ENCODE results near the gene ACVR1. TPM values are rescaled to one million over a fixed set of nuclear protein-coding genes. Genes with fewer than 3 reads are reported as not detected.
"Not testable (repeated sequence)": the region's sequence is repeated elsewhere in the genome, so short reads cannot be mapped to it uniquely, and the experiment has no call there.

The ACVR1 gene
- total RNA-seq, 2 experiments from 2014 or later = 26.0 to 29.6 TPM

- Mint-ChIP-seq H3K9me3 (no peaks in the 10 kb centered on the region), H3K27me3 (no peaks in the 10 kb centered on the region), H3K4me3 (no peak overlapping the region), H3K36me3 (ENCODE audit: low read depth) (peaks cover 41% of the 10 kb centered on the region), H3K27ac (no peak overlapping the region), H3K4me1 (peaks cover 25% of the 10 kb centered on the region)
- no peak for DNase-seq
- ChIA-PET CTCF (no interaction called here), POLR2A (no interaction called here)
These were observed 93.9 kb downstream of the ACVR1 start for GRCh38 chr2:157782057-157782845.

- Mint-ChIP-seq H3K4me1 (peaks cover 25% of the 10 kb centered on the region), H3K9me3 (no peaks in the 10 kb centered on the region), H3K4me3 (no peak overlapping the region), H3K27ac (no peak overlapping the region), H3K36me3 (ENCODE audit: low read depth) (peaks cover 39% of the 10 kb centered on the region), H3K27me3 (no peaks in the 10 kb centered on the region)
- ChIA-PET CTCF (interaction anchor here (0.6 to 0.9 kb wide), 6 partner anchors 35 to 1375 kb away, joined by 3 to 6 read pairs (median 3); no protein-coding TSS in a partner anchor), POLR2A (no interaction called here)
- no peak for DNase-seq
These were observed 95.9 kb downstream of the ACVR1 start for GRCh38 chr2:157780211-157780610.

- H3K4me1 Mint-ChIP-seq = peaks cover 24% of the 10 kb centered on the region
- ChIA-PET CTCF (no interaction called here), POLR2A (no interaction called here)
- no peak overlapping the region for H3K27ac Mint-ChIP-seq
- no peaks in the 10 kb centered on the region for H3K27me3 Mint-ChIP-seq
- no peak overlapping the region for H3K4me3 Mint-ChIP-seq
- no peaks in the 10 kb centered on the region for H3K9me3 Mint-ChIP-seq
- no peak for DNase-seq
- peaks cover 42% of the 10 kb centered on the region for H3K36me3 Mint-ChIP-seq (ENCODE audit: low read depth)
These were observed 96.3 kb downstream of the ACVR1 start for GRCh38 chr2:157779794-157780193.

DNA sequence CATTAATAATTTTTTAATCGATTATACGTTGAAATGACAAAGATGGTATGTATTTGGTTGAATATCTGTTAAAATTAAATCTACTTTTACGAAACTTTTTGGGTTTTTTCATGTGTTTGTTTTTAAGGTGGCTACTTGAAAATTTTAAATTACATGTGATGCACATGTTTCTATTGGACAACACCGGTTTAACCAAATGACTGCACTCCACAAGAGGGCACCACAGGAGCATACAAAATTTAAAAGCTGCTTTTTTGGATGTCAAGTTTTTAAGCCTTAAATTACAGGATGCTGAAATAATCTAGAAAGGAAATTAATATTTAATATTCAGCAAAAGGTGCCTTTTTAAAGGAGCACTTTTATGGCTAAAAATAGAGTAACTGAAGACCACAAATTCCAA, 98.7 kb downstream of the ACVR1 start:
- Mint-ChIP-seq H3K4me1 (peaks cover 10% of the 10 kb centered on the region), H3K27me3 (no peaks in the 10 kb centered on the region), H3K4me3 (no peak overlapping the region), H3K9me3 (no peaks in the 10 kb centered on the region), H3K36me3 (ENCODE audit: low read depth) (peaks cover 50% of the 10 kb centered on the region), H3K27ac (no peak overlapping the region)
- POLR2A ChIA-PET = no interaction called here
- CTCF ChIA-PET = interaction anchor here (0.7 kb wide), 1 partner anchor 29 kb away, joined by 3 read pairs; no protein-coding TSS in a partner anchor
- peak; percentile 70 for DNase-seq

DNA sequence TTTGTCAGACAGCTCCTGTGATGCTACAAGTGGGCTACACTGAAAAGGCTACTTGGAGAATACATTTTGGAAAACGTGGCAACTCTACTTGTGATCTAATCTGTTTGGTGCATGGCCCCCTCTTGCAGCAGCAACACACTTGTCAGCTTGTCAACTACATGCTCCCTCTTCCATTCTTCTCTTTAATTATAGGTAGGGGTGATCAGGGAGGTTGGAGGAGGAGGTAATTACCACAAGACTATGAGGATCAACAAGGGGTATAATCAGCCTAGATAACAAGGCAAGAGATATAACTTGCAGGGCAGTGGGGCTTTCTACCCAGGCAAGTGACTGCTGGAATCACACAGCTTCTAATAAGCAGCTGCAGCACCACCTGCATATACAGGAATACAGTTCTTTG, 104.9 kb downstream of the ACVR1 start:
- H3K27ac Mint-ChIP-seq = no peak overlapping the region
- CTCF ChIA-PET = no interaction called here
- peaks cover 63% of the 10 kb centered on the region for H3K36me3 Mint-ChIP-seq (ENCODE audit: low read depth)
- POLR2A ChIA-PET = no interaction called here
- no peak overlapping the region for H3K4me3 Mint-ChIP-seq
- H3K27me3 Mint-ChIP-seq = no peaks in the 10 kb centered on the region
- no peak for DNase-seq
- no peaks in the 10 kb centered on the region for H3K9me3 Mint-ChIP-seq
- H3K4me1 Mint-ChIP-seq = peaks cover 1% of the 10 kb centered on the region

GRCh38 chr2:157769856-157770255, 106.3 kb downstream of the ACVR1 start:
- Mint-ChIP-seq H3K27me3 (no peaks in the 10 kb centered on the region), H3K4me1 (peaks cover 1% of the 10 kb centered on the region), H3K36me3 (ENCODE audit: low read depth) (peaks cover 64% of the 10 kb centered on the region), H3K9me3 (no peaks in the 10 kb centered on the region), H3K4me3 (no peak overlapping the region), H3K27ac (no peak overlapping the region)
- no peak for DNase-seq
- ChIA-PET POLR2A (no interaction called here), CTCF (no interaction called here)

GRCh38 chr2:157764386-157764785, 111.7 kb downstream of the ACVR1 start:
- Mint-ChIP-seq H3K9me3 (peaks cover 6% of the 10 kb centered on the region), H3K27me3 (no peaks in the 10 kb centered on the region), H3K36me3 (ENCODE audit: low read depth) (peaks cover 73% of the 10 kb centered on the region), H3K27ac (no peak overlapping the region), H3K4me1 (no peaks in the 10 kb centered on the region), H3K4me3 (no peak overlapping the region)
- ChIA-PET CTCF (interaction anchor here (0.7 kb wide), 1 partner anchor 250 kb away, joined by 3 read pairs; no protein-coding TSS in a partner anchor), POLR2A (no interaction called here)
- DNase-seq = no peak

DNA sequence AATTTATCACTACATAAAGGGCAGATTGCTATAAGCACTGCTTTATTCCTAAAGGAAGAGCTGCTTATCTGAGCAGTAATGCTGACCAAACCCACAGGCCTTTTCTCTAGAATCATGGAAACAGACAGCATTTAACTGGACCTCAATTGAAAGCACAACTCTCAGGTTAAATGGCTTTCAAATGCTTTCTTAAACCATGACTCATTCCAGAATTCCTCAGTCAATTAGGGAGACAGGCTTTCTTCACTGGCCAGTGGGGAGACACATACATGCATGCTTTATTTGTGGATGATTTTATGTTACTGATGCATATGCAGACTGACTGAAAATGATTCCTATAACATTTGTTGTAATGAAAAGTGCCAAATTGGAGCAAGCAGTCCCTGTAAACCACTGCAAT, 114.6 kb downstream of the ACVR1 start:
- ChIA-PET CTCF (interaction anchor here (0.9 to 1.3 kb wide), 2 partner anchors 10 to 133 kb away, joined by 3 to 4 read pairs; partner anchors contain the start of gene ACVR1C), POLR2A (no interaction called here)
- Mint-ChIP-seq H3K36me3 (ENCODE audit: low read depth) (peaks cover 80% of the 10 kb centered on the region), H3K27ac (no peak overlapping the region), H3K27me3 (no peaks in the 10 kb centered on the region), H3K9me3 (peaks cover 20% of the 10 kb centered on the region), H3K4me1 (no peaks in the 10 kb centered on the region), H3K4me3 (no peak overlapping the region)
- DNase-seq = no peak

DNA sequence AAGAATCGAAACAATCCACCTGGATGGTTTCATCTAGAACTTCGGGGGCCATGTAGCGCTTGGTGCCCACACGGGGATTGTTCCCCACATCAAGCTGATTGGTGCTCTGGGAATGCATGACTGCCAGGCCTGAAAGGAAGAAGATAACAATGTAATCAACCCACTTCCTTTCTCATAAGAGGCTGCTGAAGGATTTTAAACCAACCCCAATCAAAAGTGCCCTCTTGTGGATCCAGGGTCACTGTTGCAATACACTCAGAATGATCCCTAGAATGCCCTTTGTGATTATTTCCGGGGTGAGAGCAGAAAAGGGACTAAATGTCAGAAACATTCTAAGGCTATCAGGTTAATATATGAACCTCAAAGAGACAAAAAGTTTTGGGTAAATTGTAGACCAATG, 115.2 kb downstream of the ACVR1 start:
- CTCF ChIA-PET = no interaction called here
- Mint-ChIP-seq H3K36me3 (ENCODE audit: low read depth) (peaks cover 81% of the 10 kb centered on the region), H3K4me3 (no peak overlapping the region), H3K9me3 (peaks cover 26% of the 10 kb centered on the region), H3K27me3 (no peaks in the 10 kb centered on the region), H3K4me1 (no peaks in the 10 kb centered on the region), H3K27ac (no peak overlapping the region)
- no peak for DNase-seq
- POLR2A ChIA-PET = no interaction called here

DNA sequence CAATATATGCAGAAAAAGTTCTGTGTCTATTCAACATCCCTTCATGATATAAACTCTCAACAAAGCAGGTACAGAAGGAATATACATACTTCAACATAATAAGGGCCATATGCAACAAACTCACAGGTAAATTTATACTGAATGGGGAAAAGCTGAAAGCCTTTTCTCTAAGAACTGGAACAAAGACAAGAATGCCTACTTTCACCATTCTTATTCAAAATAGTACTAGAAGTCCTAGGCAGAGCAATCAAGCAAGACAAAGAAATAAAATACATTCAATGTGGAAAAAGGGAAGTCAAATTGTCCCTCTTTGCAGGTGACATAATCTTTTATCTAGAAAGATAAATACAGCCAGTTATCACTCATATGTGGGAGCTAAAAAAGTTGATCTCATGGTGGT, 116.3 kb downstream of the ACVR1 start:
- no peaks in the 10 kb centered on the region for H3K27me3 Mint-ChIP-seq
- ChIA-PET CTCF (no interaction called here), POLR2A (no interaction called here)

DNA sequence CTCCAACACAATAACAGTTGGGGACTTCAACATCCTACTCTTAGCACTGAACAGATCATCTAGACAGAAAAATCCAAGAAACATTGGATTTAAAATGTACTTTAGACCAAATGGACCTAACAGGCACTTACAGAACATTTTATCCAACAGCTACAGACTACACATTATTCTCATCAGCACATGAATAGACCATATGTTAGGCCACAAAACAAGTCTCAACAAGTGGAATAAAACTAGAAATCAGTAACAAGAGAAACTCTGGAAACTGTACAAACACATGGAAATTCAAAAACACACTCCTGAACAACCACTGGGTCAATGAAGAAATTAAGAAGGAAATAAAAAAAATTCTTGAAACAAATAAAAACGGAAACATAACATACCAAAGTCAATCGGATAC, 117.5 kb downstream of the ACVR1 start:
- DNase-seq = no peak
- POLR2A ChIA-PET = no interaction called here
- Mint-ChIP-seq H3K27ac (no peak overlapping the region), H3K27me3 (no peaks in the 10 kb centered on the region), H3K4me3 (no peak overlapping the region), H3K36me3 (ENCODE audit: low read depth) (peaks cover 89% of the 10 kb centered on the region), H3K4me1 (peaks cover 5% of the 10 kb centered on the region), H3K9me3 (peaks cover 38% of the 10 kb centered on the region)
- CTCF ChIA-PET = no interaction called here

More for the DNA sequence above, 116.3 kb downstream of the ACVR1 start:
- peaks cover 84% of the 10 kb centered on the region for H3K36me3 Mint-ChIP-seq (ENCODE audit: low read depth)
- H3K9me3 Mint-ChIP-seq = peaks cover 34% of the 10 kb centered on the region
- no peak for DNase-seq
- H3K4me3 Mint-ChIP-seq = no peak overlapping the region
- H3K4me1 Mint-ChIP-seq = no peaks in the 10 kb centered on the region
- no peak overlapping the region for H3K27ac Mint-ChIP-seq

DNA sequence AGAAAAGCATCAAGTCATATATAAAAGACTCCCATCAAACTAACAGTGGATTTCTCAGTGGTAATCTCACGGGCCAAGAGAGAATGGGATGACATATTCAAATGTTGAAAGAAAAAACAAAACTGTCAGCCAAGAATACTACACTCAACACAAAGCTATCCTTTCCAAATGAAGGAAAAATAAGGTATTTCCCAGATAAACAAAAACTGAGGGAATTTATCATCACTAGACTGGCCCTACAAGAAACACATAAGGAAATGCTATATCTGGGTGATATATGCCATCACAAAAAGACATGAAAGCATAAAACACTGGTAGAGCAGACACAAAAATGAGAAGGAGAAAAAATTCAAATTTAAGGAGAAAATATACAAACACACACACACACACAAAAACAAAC, 118.6 kb downstream of the ACVR1 start:
- no peak for DNase-seq
- Mint-ChIP-seq H3K36me3 (ENCODE audit: low read depth) (peaks cover 92% of the 10 kb centered on the region), H3K4me1 (peaks cover 5% of the 10 kb centered on the region), H3K27ac (no peak overlapping the region), H3K27me3 (no peaks in the 10 kb centered on the region), H3K4me3 (no peak overlapping the region), H3K9me3 (peaks cover 38% of the 10 kb centered on the region)
- ChIA-PET CTCF (interaction anchor here (1.8 kb wide), 1 partner anchor 10 kb away, joined by 4 read pairs; no protein-coding TSS in a partner anchor), POLR2A (no interaction called here)

DNA sequence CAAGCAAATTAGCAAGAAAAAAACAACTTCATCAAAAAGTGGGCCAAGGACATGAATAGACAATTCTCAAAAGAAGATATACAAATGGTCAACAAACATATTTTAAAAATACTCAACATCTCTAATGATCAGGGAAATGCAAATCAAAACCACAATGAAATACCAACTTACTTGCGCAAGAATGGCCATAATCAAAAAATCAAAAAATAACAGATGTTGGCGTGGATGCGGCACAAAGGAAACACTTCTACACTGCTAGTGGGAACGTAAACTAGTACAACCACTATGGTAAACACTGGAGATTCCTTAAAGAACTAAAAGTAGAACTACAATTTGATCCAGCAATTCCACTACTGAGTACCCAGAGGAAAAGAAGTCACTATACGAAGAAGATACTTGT, 119.7 kb downstream of the ACVR1 start:
- H3K9me3 Mint-ChIP-seq = peaks cover 38% of the 10 kb centered on the region
- H3K27me3 Mint-ChIP-seq, POLR2A ChIA-PET, H3K27ac Mint-ChIP-seq, DNase-seq, H3K4me3 Mint-ChIP-seq: not testable (repeated sequence)
- peaks cover 95% of the 10 kb centered on the region for H3K36me3 Mint-ChIP-seq (ENCODE audit: low read depth)
- CTCF ChIA-PET = interaction anchor here (1.8 kb wide), 1 partner anchor 9 kb away, joined by 4 read pairs; no protein-coding TSS in a partner anchor
- peaks cover 14% of the 10 kb centered on the region for H3K4me1 Mint-ChIP-seq
